Mesendoderm (in vitro differentiated cells): ENCODE results near the gene CLEC7A.

ENCODE experiments used
- DNase-seq: peaks from one replicate; pipeline ENCODE4 v3.0.0; 2013
- H2AK5ac ChIP-seq: 2 replicates; pipeline ENCODE4 v1.6.1; 2013; ENCODE audit warnings: low read length, inconsistent platforms
- H2BK120ac ChIP-seq: 2 replicates; pipeline ENCODE4 v1.6.1; 2013; ENCODE audit warnings: low read depth, mild to moderate bottlenecking, low read length, moderate library complexity, mixed read lengths
- H2BK15ac ChIP-seq: replicated peaks from 2 replicates; pipeline ENCODE4 v1.6.1; 2013; ENCODE audit warnings: low read depth, mild to moderate bottlenecking, moderate library complexity
- H2BK5ac ChIP-seq: 2 replicates; pipeline ENCODE4 v1.6.1; 2013; ENCODE audit warnings: low read length, inconsistent platforms
- H3K18ac ChIP-seq: 2 replicates; pipeline ENCODE4 v1.6.1; 2013; ENCODE audit warnings: mild to moderate bottlenecking, low read length, mixed read lengths
- H3K23ac ChIP-seq: one replicate; pipeline ENCODE4 v1.6.1; 2013; ENCODE audit warnings: low read length
- H3K27ac ChIP-seq: 2 replicates; pipeline ENCODE4 v1.5.1; 2013; ENCODE audit warnings: low read depth, mild to moderate bottlenecking, inconsistent platforms, low read length, moderate library complexity
- H3K27me3 ChIP-seq: 2 replicates; pipeline ENCODE4 v1.6.1; 2013; ENCODE audit warnings: low read length, control low read depth, mild to moderate bottlenecking, inconsistent platforms; ENCODE audit not compliant: insufficient read depth, poor library complexity
- H3K36me3 ChIP-seq: 2 replicates; pipeline ENCODE4 v1.6.1; 2013; ENCODE audit warnings: low read length, inconsistent platforms; ENCODE audit not compliant: control insufficient read depth, insufficient read depth
- H3K4ac ChIP-seq: one replicate; pipeline ENCODE4 v1.6.1; 2013; ENCODE audit warnings: low read depth, mild to moderate bottlenecking, low read length, moderate library complexity
- H3K4me1 ChIP-seq: 2 replicates; pipeline ENCODE4 v1.6.1; 2013; ENCODE audit warnings: low read depth, low read length, inconsistent platforms; ENCODE audit not compliant: control insufficient read depth
- H3K4me2 ChIP-seq: 2 replicates; pipeline ENCODE4 v1.6.1; 2013; ENCODE audit warnings: low read length
- H3K4me3 ChIP-seq: 2 replicates; pipeline ENCODE4 v1.5.1; 2013; ENCODE audit warnings: mild to moderate bottlenecking, low read length
- H3K56ac ChIP-seq: one replicate; pipeline ENCODE4 v1.6.1; 2013; ENCODE audit warnings: low read length
- H3K79me1 ChIP-seq: 2 replicates; pipeline ENCODE4 v1.6.1; 2013; ENCODE audit warnings: low read length, inconsistent platforms
- H3K79me2 ChIP-seq: 2 replicates; pipeline ENCODE4 v1.6.1; 2013; ENCODE audit warnings: mild to moderate bottlenecking, low read length; ENCODE audit not compliant: control insufficient read depth, insufficient read depth
- H3K9ac ChIP-seq: 2 replicates; pipeline ENCODE4 v1.6.1; 2013; ENCODE audit warnings: low read length, inconsistent platforms
- H4K5ac ChIP-seq: one replicate; pipeline ENCODE4 v1.6.1; 2013; ENCODE audit warnings: low read length
- H4K8ac ChIP-seq: one replicate; pipeline ENCODE4 v1.6.1; 2013; ENCODE audit warnings: low read depth, mild to moderate bottlenecking, control low read depth, low read length, moderate library complexity
- WGBS: extraction: QIAGEN DNeasy Blood & Tissue Kit; methylation state at CpG from one replicate; pipeline ENCODE4 v1.1.7; 2013; ENCODE audit warnings: low lambda C conversion rate, missing lambda C conversion rate; ENCODE audit not compliant: insufficient coverage; ENCODE audit errors: extremely low coverage; 5-methylcytosine and 5-hydroxymethylcytosine counted together

The CLEC7A gene

DNA sequence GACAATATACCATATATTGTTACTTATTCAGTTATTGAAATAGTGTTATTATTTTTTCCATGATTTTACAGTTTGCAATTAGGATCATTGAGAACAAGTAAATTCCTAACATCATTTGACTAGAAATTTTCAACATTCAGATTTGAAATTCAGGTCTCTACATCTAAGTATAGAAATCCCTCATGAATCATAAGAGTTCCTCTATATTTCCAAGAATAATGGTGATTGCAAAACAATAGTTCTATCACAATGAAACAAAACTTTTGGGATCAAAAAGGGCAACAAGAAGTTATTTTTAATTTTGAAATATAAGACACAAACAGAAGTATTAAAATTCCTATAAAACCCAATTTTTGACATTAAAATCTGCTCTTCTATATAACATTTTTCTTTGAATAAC is 42.0 kb downstream of the CLEC7A start:
- H3K18ac ChIP-seq: no peak overlapping the region
- no peak overlapping the region for H3K56ac ChIP-seq
- DNase-seq: no peak
- no peak overlapping the region for H3K4me2 ChIP-seq
- no peaks in the 10 kb centered on the region for H3K79me2 ChIP-seq
- no peaks in the 10 kb centered on the region for H3K27me3 ChIP-seq
- no peaks in the 10 kb centered on the region for H3K4me1 ChIP-seq
- H2BK15ac ChIP-seq: no peak overlapping the region
- no peak overlapping the region for H3K23ac ChIP-seq
- no peak overlapping the region for H2BK5ac ChIP-seq
- no peak overlapping the region for H3K4me3 ChIP-seq
- no peak overlapping the region for H2AK5ac ChIP-seq
- no peak overlapping the region for H4K5ac ChIP-seq
- no peaks in the 10 kb centered on the region for H3K79me1 ChIP-seq
- H3K36me3 ChIP-seq: no peaks in the 10 kb centered on the region
- H4K8ac ChIP-seq: no peak overlapping the region
- no peak overlapping the region for H3K27ac ChIP-seq
- H3K4ac ChIP-seq: no peak overlapping the region
- no peak overlapping the region for H3K9ac ChIP-seq
- no peak overlapping the region for H2BK120ac ChIP-seq

DNA sequence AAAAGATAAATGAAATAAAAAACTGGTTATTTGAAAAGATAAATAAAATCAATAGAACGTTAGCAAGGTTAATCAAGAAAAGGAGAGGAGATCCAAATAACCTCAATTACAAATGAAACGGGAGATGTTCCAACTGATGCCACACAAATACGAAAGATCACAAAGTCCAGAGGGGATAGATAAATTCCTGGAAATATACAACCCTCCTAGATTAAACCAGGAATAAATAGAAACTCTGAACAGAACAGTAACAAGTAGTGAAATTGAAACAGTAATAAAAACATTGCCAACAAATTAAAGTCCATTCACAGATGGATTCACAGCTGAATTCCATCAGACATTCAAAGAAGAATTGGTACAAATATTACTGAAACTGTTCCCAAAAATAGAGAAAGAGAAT is 43.6 kb downstream of the CLEC7A start:
- no peak overlapping the region for H3K4ac ChIP-seq
- no peaks in the 10 kb centered on the region for H3K4me1 ChIP-seq
- no peak overlapping the region for H4K5ac ChIP-seq
- no peak overlapping the region for H4K8ac ChIP-seq
- no peak overlapping the region for H3K4me3 ChIP-seq
- no peak overlapping the region for H3K27ac ChIP-seq
- H2BK120ac ChIP-seq: no peak overlapping the region
- H2BK5ac ChIP-seq: no peak overlapping the region
- H3K79me2 ChIP-seq: no peaks in the 10 kb centered on the region
- H3K4me2 ChIP-seq: no peak overlapping the region
- H3K79me1 ChIP-seq: no peaks in the 10 kb centered on the region
- no peak for DNase-seq
- no peak overlapping the region for H3K18ac ChIP-seq
- H2BK15ac ChIP-seq: no peak overlapping the region
- no peaks in the 10 kb centered on the region for H3K27me3 ChIP-seq
- no peaks in the 10 kb centered on the region for H3K36me3 ChIP-seq
- no peak overlapping the region for H3K9ac ChIP-seq
- no peak overlapping the region for H2AK5ac ChIP-seq
- no CpG with 5 or more reads among the region's 3 CpGs for WGBS
- H3K56ac ChIP-seq: no peak overlapping the region
- no peak overlapping the region for H3K23ac ChIP-seq

DNA sequence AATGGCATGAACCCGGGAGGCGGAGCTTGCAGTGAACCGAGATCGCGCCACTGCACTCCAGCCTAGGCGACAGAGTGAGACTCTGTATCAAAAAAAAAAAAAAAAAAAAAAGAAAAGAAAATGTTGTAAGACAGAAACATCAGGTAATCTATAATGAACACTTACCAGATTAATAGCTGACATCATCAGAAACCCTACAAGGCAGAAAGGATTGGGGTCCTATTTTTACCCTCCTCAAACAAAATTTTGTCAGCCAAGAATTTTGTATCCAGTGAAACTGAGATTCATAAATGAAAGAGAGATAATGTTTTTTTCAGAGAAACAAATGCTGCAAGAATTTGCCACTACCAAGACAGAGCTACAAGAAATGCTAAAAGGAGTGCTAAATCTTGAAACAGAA is 45.3 kb downstream of the CLEC7A start:
- H3K4ac ChIP-seq: no peak overlapping the region
- H3K36me3 ChIP-seq: no peaks in the 10 kb centered on the region
- H3K9ac ChIP-seq: no peak overlapping the region
- no peak overlapping the region for H3K56ac ChIP-seq
- H3K23ac ChIP-seq: no peak overlapping the region
- H4K5ac ChIP-seq: no peak overlapping the region
- H3K4me2 ChIP-seq: no peak overlapping the region
- no peaks in the 10 kb centered on the region for H3K27me3 ChIP-seq
- no peak overlapping the region for H3K18ac ChIP-seq
- no peaks in the 10 kb centered on the region for H3K4me1 ChIP-seq
- no CpG with 5 or more reads among the region's 6 CpGs for WGBS
- H2BK120ac ChIP-seq: no peak overlapping the region
- no peak overlapping the region for H2BK5ac ChIP-seq
- H3K27ac ChIP-seq: no peak overlapping the region
- H3K79me2 ChIP-seq: no peaks in the 10 kb centered on the region
- no peak overlapping the region for H2BK15ac ChIP-seq
- no peaks in the 10 kb centered on the region for H3K79me1 ChIP-seq
- H2AK5ac ChIP-seq: no peak overlapping the region
- H3K4me3 ChIP-seq: no peak overlapping the region
- DNase-seq: no peak
- H4K8ac ChIP-seq: no peak overlapping the region

DNA sequence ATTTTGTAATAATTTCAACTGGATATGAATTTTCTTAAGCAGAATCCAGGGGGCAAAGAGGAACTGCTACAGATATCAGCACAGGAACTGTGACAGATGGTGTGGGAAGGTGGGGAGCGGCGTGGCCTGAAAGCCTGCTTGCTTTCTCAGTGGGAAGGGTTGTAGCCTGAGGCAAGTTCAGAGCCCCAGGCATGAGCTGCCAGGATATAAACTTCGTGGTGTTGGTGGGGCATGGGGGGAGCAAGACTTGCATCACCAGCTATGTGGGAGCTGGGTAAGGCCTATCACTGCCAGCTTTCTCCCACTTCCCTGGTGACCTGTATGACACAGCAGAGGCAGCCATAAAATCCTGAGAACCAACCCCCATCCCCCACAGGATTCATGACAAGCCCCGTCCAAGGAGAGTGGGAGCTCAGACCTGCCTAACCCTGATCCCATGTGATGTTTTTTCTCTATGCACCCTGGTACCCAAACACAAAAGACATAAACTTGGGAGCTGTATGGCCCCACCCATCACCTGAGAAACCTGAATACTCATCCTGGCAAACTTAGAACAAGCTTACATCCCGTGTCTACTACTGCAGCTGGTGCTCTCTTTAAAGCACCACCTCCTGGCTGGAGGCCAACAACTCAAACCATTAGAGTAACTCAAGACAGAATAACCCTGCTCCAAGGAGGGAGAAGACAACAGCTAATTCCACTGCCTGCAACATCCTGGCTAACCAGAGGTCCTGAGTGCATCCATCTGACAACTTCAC is 47.7 kb downstream of the CLEC7A start:
- WGBS: no CpG with 5 or more reads among the region's 5 CpGs
- Histone ChIP-seq H2BK15ac (no peak overlapping the region), H3K9ac (no peak overlapping the region)

DNA sequence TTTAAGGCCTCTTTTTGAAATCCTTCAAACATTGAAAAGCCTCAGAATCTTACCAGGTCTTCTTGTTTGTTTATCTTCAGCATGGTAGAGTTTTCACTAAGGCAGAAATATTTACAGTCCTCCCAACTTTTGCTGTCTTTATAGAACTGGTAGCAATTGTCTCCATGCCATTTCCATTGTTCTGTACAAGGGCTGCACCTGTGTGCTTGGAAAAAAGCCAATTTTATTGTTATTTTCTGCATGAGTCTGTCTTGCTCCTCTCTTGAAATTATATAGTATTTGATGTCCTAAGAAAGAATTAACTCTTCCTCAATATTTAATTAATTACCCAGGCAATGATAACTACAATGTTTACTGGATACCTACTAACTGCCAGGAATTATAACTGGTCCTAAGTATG is 54.5 kb downstream of the CLEC7A start:
- no peak overlapping the region for H4K5ac ChIP-seq
- H2BK120ac ChIP-seq: no peak overlapping the region
- H3K79me1 ChIP-seq: no peaks in the 10 kb centered on the region
- no peaks in the 10 kb centered on the region for H3K36me3 ChIP-seq
- no peak overlapping the region for H2BK5ac ChIP-seq
- no peak overlapping the region for H3K4me2 ChIP-seq
- no peak overlapping the region for H4K8ac ChIP-seq
- no peak overlapping the region for H3K56ac ChIP-seq
- H2BK15ac ChIP-seq: no peak overlapping the region
- no peak overlapping the region for H3K27ac ChIP-seq
- no peak overlapping the region for H3K9ac ChIP-seq
- H3K4me1 ChIP-seq: no peaks in the 10 kb centered on the region
- H3K79me2 ChIP-seq: no peaks in the 10 kb centered on the region
- no peak overlapping the region for H3K4me3 ChIP-seq
- no peak overlapping the region for H2AK5ac ChIP-seq
- H3K4ac ChIP-seq: no peak overlapping the region
- H3K27me3 ChIP-seq: no peaks in the 10 kb centered on the region
- H3K23ac ChIP-seq: no peak overlapping the region
- H3K18ac ChIP-seq: no peak overlapping the region
- DNase-seq: no peak

More for the DNA sequence above, 47.7 kb downstream of the CLEC7A start:
- Histone ChIP-seq H3K79me2 (no peaks in the 10 kb centered on the region), H3K4ac (no peak overlapping the region), H3K4me2 (no peak overlapping the region), H2BK5ac (no peak overlapping the region), H4K8ac (no peak overlapping the region), H3K4me1 (no peaks in the 10 kb centered on the region), H3K27me3 (no peaks in the 10 kb centered on the region), H3K36me3 (no peaks in the 10 kb centered on the region), H3K27ac (no peak overlapping the region), H3K79me1 (no peaks in the 10 kb centered on the region), H3K4me3 (no peak overlapping the region), H4K5ac (no peak overlapping the region), H3K23ac (no peak overlapping the region), H2BK120ac (no peak overlapping the region), H3K18ac (no peak overlapping the region), H3K56ac (no peak overlapping the region), H2AK5ac (no peak overlapping the region)
- no peak for DNase-seq

DNA sequence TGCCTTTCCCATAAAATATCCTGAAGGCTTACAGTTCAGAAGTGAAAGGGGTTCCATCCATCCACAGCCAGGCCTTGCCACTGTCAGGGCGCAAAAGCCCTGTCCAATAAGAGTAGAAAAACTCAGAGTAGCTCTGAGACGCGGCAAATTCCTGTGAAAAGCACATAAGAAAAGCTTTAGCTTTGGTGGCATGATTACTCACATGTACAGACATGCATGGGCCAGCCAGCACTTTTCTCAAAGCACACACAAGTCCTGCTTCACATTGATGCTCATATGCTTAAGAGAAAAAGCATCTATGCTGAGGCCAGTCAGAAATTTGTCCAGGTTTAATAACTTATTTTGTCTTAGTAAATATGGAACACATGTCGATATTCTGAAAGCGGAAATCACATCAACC is 56.7 kb downstream of the CLEC7A start:
- H3K4me2 ChIP-seq: no peak overlapping the region
- H3K79me2 ChIP-seq: no peaks in the 10 kb centered on the region
- DNase-seq: no peak
- H3K4me3 ChIP-seq: no peak overlapping the region
- H3K79me1 ChIP-seq: no peaks in the 10 kb centered on the region
- no peak overlapping the region for H2BK15ac ChIP-seq
- no peak overlapping the region for H3K9ac ChIP-seq
- no peaks in the 10 kb centered on the region for H3K4me1 ChIP-seq
- H4K5ac ChIP-seq: no peak overlapping the region
- H3K27me3 ChIP-seq: no peaks in the 10 kb centered on the region
- H3K56ac ChIP-seq: no peak overlapping the region
- H3K23ac ChIP-seq: no peak overlapping the region
- no peak overlapping the region for H4K8ac ChIP-seq
- no peak overlapping the region for H3K18ac ChIP-seq
- H3K4ac ChIP-seq: no peak overlapping the region
- H3K27ac ChIP-seq: no peak overlapping the region
- H2BK120ac ChIP-seq: no peak overlapping the region
- H3K36me3 ChIP-seq: no peaks in the 10 kb centered on the region
- no CpG with 5 or more reads among the region's 5 CpGs for WGBS
- H2BK5ac ChIP-seq: no peak overlapping the region
- H2AK5ac ChIP-seq: no peak overlapping the region
